SKM-1 (cell line): ENCODE measurements around the gene IPPK.

Source experiments
- DNase-seq: peaks from one replicate; lab custom pipeline; 2025; ENCODE audit not compliant: unreplicated experiment; lab: John Stamatoyannopoulos, UW

Gene IPPK

DNA sequence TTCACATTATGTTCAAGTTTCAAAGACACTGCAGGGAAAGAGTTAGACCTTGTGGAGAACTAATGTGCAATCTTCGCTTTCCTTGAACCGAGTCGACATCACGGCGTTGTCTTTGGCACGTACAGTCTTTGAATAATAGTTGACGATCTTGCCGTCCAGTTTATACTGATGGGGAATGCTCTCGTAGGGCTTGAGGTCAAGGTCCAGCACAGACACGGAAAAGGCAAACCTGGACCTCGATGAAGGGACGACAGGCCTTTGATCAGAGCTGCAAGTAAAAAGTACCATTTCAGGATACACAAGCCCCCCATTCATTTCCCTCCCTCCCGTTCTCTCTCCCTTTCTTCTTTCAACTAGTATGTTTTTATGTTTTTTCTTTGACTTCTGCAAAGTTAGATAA is 54.1 kb downstream of the IPPK start:
- no peak for DNase-seq

DNA sequence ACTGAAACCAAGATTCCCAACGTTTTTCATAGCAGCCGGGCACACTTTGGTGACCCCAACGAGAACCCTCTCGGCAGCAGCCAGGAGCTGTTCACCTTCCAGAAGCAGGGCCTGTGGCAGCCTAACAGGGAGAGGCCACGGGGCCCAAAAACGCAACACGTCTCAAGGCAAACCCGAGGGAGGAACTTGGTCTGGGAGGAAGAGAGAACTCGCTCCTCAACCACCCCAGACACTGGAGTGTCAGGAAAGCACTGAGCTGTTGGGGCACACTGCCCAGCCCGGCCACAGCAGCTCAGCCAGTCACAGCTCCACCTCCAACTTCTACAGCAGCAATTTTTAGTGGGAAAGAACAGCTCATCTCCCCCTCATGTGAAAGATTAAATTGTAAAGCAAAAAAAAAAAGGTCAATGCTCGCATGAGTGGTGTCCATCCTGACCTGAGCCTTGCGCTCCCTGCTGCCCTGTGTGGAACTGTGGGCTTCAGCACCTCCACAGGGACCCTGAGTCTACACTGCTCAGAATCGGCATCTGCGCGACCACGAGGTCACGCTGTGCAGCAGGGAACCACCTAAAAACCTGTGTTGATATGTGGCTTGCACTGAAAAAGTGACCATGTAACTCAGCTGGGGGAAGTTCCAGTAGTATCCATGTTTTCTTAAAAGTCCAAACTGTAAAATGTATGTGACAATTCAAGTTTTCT is 55.0 kb downstream of the IPPK start:
- DNase-seq = no peak

DNA sequence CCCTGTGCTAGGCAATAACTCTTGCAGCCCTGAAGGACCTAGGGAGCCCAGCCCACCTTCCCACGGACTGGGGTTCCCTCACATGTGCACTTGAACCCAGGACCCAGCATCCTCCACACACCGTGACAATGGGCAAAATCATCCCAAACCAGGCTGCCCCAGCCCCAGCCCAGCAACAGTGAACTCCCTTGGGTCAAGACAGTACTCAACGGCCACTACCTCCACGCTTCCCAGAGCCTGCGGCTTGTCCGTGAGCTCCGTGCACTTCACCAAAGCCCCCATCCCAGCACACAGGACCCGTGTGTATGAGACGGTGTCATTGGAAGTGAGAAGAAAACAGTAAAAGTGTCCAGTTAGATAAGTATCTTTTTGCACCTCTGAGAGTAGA is 55.8 kb downstream of the IPPK start:
- no peak for DNase-seq

DNA sequence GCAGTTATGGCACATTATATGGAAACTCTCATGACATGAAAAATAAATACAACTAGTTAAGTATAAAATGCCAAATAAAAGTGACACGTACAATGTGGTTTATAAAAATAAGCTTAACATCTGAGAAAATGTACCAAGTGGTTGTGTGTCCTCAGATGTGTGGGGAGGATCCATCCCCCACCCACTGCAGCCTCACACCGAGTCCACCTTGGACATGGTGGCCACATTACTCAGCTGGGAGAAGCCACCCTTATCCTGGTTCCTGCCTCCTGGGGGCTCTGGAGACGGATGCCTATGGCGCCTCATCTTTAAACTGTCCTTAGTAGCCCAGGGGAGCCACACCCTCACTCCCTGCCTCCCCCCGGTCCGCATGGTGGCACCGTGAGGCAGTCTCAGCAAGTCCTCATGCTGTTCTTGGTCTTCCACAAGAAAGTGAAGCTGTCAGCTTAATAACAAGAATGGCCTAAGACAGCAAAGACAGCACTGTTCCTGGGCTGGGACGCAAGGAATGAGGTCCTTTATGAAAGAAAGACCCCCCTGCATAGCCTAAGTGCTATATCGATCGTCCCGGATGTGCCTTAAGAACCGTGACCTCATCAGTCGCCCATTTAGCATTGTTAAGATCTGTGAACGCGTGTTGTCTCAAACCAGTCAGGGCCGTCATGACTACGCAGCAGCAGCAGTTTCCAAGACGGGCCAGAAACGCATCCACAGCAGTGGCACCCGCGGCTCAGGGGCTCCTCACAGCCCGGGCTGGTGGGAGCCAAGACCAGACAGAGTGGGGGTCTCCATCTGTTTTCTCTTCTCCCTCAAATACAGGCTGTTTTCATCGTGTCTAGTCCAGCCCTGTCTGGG is 56.4 kb downstream of the IPPK start:
- DNase-seq = no peak

DNA sequence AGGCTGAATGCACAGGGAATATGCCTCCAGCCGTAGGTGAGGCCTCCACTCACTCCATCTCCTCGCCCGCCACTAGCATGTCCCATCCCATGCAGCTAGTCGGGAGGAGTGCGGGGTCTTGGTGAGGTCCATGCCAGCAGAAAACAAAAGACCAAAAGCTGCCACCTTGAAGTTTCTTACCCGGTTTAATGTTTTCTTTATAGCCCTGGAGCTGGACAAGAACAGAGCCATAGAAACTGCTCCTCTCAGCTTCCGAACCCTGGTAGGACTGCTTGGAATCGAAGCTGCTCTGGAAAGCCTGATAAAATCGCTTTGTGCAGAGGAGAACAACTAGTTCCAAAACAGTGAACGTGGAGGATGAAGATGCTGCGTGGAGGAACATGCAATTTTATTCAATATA is 57.1 kb downstream of the IPPK start:
- no peak for DNase-seq

DNA sequence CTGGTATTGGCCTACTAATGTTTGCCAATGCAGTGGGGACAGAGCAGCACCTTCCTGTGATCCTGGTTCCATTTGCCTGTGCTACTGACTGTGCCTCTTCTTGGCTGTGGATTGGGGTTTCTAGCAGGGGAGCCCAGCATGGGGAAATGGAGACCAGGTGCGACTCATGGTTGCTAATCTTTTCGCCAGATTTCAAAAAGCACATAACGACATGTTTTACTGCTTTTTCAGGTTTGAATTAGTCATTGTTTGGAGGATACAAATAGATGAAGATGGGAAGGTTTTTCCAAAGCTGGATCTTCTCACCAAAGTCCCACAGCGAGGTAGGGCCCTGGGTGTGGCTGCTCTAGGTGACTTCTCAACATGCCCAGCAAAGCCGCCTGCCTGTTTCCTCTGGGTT is 57.6 kb downstream of the IPPK start:
- no peak for DNase-seq

DNA sequence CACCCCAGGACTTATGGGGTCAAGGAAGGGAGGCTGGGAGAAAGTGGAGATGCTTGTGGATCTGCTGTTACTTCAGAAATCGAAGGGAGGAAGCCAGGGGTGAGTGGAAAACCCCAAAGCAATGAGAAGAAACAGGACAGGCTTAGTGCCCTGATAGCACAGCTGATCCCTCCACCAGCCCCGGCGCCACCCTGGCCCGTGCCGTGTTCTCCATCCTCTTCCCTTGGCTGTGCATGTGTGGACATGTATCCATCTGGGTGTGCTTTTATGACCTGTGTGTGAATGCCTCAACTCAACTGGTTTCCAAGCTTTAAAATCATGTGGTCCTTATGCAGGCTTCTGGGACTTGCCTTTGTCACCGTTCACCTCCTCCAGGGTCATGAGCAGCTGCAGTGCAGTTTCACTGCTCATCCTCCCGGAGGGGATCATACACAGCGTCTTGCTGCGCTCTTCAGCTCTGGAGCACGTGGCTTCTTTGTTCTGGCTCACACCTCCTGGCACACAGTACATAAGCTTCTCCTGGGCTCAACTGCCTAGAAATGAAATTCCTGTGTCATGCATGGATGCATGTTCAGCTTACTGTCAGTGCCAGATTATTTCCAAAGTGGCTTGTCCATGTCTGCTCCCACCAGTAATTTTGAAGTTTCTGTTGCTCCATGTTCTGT is 58.2 kb downstream of the IPPK start:
- no peak for DNase-seq

DNA sequence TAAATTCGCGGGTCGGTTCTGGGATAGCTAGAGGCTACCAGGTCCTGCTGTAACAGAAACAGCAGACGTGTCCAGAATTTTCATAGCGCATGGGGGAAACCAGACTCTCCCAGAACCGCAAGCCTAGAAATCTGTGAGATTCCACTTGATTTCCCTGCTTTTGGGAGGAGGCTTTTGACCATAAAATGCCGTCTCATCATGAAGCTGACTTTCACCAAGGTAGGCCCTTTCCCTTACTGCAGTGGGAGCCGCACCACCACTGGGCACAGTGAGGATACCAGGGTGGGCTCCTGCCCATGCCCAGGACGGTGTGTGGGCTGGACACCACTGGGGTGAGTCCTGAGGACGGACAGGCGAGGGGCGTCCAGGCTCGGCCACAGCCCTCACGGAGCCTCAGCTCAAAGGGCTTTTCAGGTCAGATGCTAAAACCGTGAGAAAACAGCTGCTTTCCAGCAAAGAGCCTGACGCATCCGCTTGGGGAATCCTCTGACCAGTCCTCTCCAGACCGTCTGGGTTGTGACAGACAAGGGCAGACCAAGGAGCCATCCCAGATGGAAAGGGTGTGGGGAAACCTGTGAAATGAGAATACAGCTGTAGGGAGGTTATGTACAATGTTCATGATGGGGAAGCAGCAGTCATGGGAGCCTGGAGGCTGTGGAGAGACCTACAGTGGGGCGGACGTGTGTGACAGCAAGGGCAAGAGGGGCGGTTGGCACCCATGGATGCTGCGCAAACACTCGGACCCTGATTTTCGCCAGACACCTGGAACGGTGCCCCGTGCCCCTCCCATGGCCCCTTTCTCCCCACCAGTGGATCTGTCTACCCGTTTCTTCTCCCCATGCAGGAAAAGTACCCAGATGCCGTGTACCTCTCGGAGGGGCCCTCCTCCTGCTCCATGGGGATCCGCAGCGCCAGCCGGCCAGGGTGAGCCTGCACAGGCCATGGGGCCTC is 59.2 kb downstream of the IPPK start:
- DNase-seq = no peak

DNA sequence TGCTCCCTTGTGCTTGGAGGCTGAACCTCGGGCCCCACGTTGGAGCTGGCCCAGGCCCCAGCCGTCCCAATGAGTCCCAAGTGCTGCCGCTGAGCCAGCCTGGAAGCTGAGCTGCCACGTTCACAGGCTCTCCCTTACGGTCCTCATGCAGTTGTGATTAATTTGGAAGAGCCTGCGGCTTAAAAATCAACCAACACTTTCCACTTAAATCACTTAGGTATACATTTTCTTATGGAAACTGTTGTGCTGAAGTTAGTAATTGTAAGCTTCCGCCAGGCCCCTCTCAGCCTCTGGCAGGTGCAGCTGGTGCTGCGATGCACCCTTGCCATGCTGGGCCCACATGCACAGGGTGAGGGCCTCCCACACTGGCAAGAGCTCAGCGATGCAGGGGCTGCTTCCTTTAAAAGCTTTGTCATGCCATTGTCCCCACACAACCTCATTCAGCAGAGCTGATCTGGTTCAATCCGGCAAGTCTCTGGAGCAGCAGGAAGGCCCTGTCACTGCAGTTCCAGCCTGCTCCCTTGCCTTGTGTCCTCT is 61.0 kb downstream of the IPPK start:
- DNase-seq = no peak

DNA sequence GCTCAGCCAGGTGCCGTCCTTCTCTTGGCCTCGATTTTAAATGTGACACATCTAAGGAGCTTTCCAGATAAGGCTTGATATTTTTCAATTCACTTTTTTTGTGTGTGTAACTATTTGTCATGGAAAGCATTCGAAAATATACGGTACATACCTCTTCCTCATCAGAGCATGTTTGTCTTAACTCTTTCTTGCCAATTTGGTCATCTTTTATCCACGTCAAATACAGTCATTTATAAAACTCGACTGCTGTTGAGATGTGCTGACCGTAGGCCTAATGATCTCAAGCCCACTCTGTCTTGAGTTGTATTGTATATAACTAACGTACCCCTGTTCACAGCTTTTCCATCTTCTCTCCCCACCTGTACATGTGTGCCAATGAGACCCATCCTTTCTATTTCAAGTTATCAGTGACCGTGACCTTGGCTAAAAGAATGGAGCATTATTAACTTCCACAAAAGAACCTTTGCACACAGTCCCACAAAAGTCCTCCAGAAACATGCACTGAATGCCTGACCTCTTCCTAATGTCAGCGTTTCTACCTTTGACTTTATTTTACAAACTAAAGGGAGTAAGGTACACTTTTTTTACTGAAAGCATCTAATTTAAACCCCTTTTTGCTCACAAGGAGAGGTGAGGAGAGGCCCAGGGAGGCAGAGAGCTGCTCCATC is 61.6 kb downstream of the IPPK start:
- no peak for DNase-seq

DNA sequence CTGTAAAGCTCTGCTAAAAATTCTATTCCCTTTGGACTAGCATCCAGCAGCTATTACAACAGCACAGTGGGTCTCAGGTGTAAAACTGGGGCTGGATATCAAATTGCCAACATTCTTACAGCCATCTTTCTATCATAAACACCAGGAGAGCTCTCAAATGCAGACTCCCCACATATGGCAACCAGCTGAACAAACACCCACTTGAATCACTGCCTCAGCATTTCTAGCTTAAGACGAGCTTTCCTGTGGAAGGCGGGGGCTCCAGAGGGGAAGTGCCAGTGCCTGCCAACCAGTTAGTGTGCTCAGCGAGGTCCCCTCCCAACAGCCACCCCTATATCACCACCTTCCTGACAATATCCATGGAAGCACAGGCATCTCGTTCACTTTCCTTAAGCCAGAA is 62.2 kb downstream of the IPPK start:
- DNase-seq = no peak

DNA sequence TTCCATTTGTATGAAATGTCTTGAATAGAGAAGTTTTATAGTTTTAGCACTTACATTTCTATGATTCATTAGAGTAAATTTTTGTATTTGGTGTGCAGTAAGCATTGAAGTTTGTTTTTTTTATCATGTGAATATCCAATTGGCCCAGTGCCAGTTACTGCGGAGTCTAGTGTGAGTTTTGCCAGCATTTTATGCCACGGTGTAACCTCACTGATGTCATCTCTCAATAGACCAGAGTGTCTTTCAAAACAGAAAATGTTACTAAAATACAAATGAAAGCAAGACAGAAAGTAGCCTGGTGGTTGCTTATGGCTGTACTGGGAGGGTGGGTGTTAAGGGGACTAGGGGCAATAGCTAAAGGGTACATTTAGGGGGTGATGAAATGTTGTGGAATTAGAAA is 62.8 kb downstream of the IPPK start:
- DNase-seq = no peak

DNA sequence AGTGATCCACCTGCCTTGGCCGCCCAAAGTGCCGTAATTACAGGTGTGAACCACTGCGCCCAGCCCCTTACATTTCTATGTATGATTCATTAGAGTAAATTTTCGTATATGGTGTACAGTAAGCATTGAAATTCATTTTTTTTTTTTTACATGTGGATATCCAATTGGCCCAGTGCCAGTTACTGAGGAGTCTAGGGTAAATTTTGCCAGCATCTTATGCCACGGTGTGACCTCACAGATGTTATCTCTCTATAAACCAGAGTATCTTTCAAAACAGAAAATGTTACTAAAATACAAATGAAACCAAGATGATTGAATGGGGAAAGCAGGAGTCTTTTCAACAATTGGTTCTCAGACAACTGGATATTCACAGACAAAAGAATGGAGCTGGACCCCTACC is 64.7 kb downstream of the IPPK start:
- no peak for DNase-seq

DNA sequence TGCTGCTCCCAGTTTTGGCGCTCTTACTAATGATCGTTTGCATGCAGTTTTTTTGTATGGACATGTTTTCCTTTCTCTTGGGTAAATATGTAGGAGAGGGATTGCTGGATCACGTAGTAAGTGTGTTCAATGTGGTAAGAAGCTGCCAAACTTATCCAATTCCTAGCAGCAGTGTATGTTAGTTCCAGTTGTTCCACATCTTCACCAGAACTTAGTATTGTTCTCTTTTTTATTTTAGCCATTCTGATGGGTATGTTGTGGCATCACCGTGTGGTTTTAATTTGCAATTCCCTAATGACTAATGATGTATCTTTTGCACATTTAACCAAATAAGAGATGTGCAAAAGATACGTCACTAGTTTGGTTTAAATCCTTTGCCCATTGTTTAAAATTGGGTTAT is 65.9 kb downstream of the IPPK start:
- DNase-seq = no peak

DNA sequence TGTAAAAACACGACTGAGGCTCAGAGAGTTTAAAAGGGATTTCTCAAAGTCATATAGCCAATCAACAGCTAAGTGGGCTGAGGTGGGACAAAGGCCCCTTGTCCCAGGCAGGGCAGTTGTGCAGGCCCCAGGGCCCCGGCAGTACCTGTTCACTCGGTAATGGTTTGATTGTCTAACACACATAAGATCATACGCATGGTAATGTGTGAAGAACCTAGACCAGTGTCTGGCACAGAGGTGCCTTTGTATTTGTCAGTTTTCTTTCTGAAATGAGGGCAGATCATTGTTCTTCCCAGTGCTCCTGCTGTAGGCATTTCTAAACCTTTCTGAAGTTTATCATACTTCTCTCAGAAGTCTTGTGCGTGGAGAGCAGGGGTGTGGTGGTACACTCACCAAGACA is 66.8 kb downstream of the IPPK start:
- no peak for DNase-seq

DNA sequence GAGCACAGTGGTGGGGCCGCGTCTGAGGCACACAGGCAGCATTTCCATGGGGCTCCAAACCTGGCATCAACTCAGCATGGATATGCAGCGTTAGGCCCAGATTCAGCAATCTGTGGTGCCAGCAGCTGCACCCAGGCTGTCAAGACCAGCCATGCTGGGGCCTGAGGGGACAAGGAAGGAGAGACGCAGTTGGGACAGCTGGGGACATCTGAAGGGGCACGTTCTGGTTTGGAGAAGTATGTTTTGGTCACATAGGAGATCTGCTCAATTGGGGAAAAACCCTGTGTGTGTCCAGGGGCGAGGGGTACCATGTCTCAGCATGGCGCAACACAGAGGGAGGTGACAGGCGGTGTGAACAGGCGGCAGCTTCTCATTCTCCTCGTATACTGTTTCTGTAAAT is 67.5 kb downstream of the IPPK start:
- no peak for DNase-seq

DNA sequence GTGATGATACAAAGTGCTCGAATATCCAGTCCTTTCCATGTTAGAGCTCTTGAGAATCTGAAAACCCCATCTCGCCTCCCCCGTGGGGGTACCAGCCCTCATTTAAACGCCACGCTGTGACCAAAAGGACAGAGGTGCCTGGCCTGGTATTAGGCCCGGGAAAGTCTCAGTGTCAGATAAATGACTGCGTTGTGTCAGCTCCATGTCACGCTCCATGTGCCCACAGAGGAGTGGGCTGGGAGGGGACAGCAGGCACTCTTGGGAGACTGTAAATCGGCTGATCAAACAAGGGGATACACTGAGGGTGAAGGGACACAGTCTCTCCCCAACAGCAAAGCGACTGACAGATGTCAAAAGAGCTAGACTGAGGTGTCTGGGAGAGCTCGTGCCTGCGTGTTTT is 68.5 kb downstream of the IPPK start:
- DNase-seq = no peak

DNA sequence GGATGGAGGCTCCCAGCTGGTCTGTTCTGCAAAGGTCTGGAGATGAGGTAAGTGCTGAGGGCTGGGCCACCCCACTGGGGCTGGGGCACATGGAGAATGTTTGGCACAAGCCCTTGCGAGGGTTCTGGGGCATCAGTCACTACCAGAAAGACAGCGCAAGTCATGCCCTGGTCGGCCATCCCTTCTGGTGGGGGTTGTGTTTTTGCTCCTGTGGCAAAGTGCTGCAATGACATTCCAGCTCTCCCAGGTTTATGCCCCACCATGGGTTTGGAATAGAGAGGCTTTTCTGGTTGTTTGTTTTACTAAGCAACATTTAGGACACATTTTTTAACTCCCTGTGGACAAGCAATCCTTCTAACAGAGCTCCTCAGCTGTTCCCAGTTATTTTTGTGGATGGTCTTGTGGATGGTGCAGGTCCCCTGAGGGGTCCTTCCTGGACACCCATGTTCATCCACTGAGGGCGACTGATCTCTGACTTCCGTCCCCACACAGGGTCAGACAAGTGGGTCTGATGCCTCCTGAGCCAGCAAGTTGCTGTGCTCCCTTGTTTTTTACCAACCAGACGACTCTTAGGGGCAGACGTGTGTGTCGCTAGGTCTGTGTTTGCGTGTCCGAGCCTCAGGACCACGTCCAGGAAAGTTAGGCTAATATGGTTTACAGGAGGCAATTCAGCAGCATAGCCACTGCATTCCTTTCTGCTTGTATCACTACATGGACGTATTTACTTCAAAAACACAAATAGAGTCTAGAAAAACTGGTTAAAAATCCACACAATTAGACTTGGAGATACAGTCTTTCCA is 69.3 kb downstream of the IPPK start:
- DNase-seq = no peak

DNA sequence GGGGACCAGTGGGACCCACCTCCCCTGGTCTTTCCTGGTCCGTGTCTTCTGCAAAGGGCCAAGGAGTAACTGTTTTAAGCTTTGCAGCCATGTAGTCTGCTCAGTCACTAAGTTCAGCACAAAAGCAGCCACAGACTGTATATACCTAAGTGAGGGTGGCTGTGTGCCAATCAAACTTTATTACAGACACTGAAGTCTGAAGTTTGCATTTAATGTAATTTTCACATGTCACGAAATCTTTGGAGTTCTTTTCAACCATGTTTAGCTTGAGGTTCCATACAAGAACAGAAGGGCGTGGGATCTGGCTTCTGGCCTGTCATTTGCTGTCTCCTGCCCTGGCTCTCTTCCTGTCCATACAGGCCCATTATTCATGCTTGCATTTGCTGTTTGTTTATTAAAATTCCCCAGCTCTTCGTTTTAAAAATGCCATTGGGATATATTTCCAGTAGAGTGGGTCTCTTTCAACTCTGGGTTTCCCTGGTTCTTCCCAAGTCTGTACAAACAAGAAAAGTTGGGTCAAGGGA is 69.9 kb downstream of the IPPK start:
- no peak for DNase-seq
